Ishikawa (cell line): ENCODE results near the gene ACSL1.

Source experiments
- CEBPB ChIP-seq: IDR thresholded peaks from 2 replicates; pipeline ENCODE4 v1.6.1; 2012
- CREB1 ChIP-seq: IDR thresholded peaks from 2 replicates; pipeline ENCODE4 v1.6.1; 2012; ENCODE audit warnings: low read depth
- EGR1 ChIP-seq: IDR thresholded peaks from 2 replicates; pipeline ENCODE4 v1.6.1; 2012
- EP300 ChIP-seq: IDR thresholded peaks from 2 replicates; pipeline ENCODE4 v1.6.1; 2012; ENCODE audit warnings: borderline replicate concordance
- FOXM1 ChIP-seq: IDR thresholded peaks from 2 replicates; pipeline ENCODE4 v1.6.1; 2012; ENCODE audit warnings: low read depth, borderline replicate concordance
- NFIC ChIP-seq: IDR thresholded peaks from 2 replicates; pipeline ENCODE4 v1.6.1; 2012
- RAD21 ChIP-seq: IDR thresholded peaks from 2 replicates; pipeline ENCODE4 v1.6.1; 2012; ENCODE audit warnings: low read depth
- TAF1 ChIP-seq: IDR thresholded peaks from 2 replicates; pipeline ENCODE4 v1.6.1; 2012; ENCODE audit warnings: low read depth, mild to moderate bottlenecking
- TCF12 ChIP-seq: IDR thresholded peaks from 2 replicates; pipeline ENCODE4 v1.6.1; 2012; ENCODE audit warnings: low read depth
- TEAD4 ChIP-seq: IDR thresholded peaks from 2 replicates; pipeline ENCODE4 v1.6.1; 2012
- YY1 ChIP-seq: IDR thresholded peaks from 2 replicates; pipeline ENCODE4 v1.6.1; 2012; ENCODE audit warnings: low read depth
- ZBTB7A ChIP-seq: IDR thresholded peaks from 2 replicates; pipeline ENCODE4 v1.6.1; 2012; ENCODE audit warnings: low read depth
- TF ChIP-seq, protein P1 (sequence below): IDR thresholded peaks from 2 replicates; pipeline ENCODE4 v1.6.1; 2012
- TF ChIP-seq, protein P2 (sequence below): IDR thresholded peaks from 2 replicates; pipeline ENCODE4 v1.6.1; 2012
- TF ChIP-seq, protein P3 (sequence below): IDR thresholded peaks from 2 replicates; pipeline ENCODE4 v1.6.1; 2012; ENCODE audit warnings: low read depth, mild to moderate bottlenecking

ACSL1 gene

DNA sequence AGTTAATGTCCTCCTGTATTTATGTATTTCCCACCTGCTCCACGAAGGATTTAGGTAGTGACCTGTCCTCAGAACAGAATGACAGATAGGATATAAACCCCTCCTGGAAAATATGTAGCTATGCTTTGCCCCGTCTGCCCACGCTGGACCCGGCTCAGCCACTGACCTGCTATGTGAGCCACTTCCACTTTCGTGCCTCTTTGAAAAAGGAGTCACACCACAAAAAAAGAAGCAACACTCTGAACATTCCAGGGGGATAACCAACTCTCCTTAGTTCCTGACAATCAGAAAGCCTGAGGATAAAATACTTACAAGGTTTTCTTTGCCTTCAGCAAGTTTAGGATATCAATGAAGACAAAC, 11.1 kb downstream of the ACSL1 start:
- TF ChIP-seq TEAD4 (no peak), CEBPB (no peak), EP300 (no peak), FOXM1 (no peak), RAD21 (no peak), YY1 (no peak), ZBTB7A (no peak), TCF12 (no peak)
- TF ChIP-seq, protein P1, sequence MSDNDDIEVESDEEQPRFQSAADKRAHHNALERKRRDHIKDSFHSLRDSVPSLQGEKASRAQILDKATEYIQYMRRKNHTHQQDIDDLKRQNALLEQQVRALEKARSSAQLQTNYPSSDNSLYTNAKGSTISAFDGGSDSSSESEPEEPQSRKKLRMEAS: no peak
- TF ChIP-seq, protein P2, sequence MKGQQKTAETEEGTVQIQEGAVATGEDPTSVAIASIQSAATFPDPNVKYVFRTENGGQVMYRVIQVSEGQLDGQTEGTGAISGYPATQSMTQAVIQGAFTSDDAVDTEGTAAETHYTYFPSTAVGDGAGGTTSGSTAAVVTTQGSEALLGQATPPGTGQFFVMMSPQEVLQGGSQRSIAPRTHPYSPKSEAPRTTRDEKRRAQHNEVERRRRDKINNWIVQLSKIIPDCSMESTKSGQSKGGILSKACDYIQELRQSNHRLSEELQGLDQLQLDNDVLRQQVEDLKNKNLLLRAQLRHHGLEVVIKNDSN: no peak

DNA sequence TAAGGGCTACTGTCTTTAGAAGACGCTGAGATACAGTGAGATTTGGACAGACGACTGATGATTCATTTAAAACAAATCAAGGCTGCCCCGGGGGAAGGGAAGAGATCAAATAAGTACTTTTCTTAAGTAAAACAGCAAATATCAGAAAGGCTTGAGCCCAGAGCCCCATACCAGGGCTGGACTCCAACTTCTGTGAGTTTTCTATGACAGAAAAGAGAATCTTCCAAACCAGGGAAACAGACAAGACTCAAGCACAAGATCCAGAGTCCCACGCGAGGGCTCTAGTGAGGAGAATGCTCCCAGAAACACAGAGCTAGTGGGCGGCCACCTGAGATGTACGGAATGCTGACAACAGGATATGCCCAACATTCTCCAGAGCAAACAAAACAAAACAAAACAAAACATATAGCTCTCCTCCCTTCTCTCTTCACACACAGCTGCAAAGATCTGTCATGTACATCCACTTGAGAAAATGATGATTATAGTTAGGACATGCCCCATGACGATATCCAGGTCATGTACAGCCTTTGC, 13.1 kb downstream of the ACSL1 start:
- TF ChIP-seq CREB1 (no peak), YY1 (no peak), TCF12 (no peak), EP300 (no peak), FOXM1 (no peak), EGR1 (no peak), RAD21 (no peak), ZBTB7A (no peak), TEAD4 (no peak), NFIC (no peak), TAF1 (no peak), CEBPB (no peak)
- TF ChIP-seq, protein P2: no peak
- TF ChIP-seq, protein P1: no peak
- TF ChIP-seq, protein P3, sequence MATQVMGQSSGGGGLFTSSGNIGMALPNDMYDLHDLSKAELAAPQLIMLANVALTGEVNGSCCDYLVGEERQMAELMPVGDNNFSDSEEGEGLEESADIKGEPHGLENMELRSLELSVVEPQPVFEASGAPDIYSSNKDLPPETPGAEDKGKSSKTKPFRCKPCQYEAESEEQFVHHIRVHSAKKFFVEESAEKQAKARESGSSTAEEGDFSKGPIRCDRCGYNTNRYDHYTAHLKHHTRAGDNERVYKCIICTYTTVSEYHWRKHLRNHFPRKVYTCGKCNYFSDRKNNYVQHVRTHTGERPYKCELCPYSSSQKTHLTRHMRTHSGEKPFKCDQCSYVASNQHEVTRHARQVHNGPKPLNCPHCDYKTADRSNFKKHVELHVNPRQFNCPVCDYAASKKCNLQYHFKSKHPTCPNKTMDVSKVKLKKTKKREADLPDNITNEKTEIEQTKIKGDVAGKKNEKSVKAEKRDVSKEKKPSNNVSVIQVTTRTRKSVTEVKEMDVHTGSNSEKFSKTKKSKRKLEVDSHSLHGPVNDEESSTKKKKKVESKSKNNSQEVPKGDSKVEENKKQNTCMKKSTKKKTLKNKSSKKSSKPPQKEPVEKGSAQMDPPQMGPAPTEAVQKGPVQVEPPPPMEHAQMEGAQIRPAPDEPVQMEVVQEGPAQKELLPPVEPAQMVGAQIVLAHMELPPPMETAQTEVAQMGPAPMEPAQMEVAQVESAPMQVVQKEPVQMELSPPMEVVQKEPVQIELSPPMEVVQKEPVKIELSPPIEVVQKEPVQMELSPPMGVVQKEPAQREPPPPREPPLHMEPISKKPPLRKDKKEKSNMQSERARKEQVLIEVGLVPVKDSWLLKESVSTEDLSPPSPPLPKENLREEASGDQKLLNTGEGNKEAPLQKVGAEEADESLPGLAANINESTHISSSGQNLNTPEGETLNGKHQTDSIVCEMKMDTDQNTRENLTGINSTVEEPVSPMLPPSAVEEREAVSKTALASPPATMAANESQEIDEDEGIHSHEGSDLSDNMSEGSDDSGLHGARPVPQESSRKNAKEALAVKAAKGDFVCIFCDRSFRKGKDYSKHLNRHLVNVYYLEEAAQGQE: no peak

DNA sequence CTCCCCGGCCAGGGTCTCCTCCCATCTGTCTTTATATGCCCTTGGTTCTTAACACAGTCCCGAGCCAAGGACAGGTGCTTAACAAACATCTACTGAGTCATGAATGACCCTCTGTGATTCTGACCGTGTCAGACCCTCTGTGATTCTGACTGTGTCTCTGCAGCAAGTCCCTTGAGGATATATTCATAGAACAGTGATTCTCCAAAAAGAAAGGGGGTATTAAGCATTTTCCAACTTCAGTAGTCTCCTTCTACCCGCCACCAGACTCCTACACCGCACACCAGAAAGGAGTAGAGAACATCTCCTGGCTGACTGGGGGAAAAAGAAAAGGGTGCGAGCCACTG, 13.6 kb downstream of the ACSL1 start:
- TF ChIP-seq NFIC (no peak), FOXM1 (no peak), EGR1 (no peak), CEBPB (no peak), TAF1 (no peak), RAD21 (no peak)

DNA sequence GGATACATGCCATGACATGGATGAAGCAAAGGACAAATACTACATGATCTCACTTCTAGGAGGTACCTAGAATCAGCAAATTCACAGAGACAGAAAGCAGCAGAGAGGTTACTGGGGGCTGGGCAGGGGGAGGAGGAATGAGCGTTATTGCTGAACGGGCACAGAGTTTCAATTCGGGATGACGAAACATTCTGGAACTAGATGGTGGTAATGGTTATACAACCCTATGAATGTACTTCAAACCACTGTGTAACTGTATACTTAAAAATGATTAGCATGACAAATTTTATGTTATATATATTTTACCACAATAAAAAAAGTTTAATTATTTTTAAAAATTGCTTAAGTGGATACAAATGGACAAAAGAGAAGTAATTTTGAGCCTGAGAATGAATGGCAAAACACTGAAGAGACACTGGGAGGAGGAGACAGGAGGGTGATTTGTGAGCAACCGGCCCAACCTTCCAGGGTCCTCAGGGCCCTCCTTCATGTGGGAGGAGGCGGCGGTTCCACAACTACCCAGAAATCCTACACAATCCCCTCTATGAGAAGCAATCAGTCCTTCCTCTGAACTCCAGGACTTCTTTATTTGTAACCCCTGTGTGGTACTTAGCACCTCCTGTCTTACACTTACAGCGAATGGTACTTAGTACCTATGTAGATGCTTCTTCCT, 14.1 kb downstream of the ACSL1 start:
- TF ChIP-seq CEBPB: no peak
- TF ChIP-seq, protein P3: no peak
- TF ChIP-seq EGR1: no peak
- TF ChIP-seq ZBTB7A: no peak
- no peak for TF ChIP-seq TCF12
- no peak for TF ChIP-seq RAD21
- TF ChIP-seq EP300: no peak
- TF ChIP-seq, protein P1: no peak

DNA sequence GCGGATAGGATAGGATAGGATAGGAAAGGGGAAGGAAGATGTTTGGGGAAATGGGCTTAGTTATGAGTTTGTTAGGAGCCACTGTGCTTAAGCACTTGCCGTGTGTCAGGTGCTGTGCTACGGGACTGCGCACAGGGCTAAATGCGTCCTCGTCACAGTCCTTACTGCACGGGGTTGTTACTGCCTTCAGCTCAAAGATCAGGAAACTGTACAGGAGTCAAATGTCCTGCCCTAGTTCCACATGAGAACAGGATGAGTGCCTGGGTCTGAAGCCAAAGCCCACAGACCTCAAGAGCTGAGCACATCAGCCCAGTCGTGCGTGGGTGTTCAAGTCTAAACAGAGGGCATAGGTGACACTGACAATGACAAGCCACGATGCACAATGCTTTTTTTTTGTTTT, 15.0 kb downstream of the ACSL1 start:
- TF ChIP-seq EP300 (no peak), TAF1 (no peak), NFIC (no peak), EGR1 (no peak), TEAD4 (no peak), CREB1 (no peak), FOXM1 (no peak), TCF12 (no peak), RAD21 (no peak), YY1 (no peak), CEBPB (no peak), ZBTB7A (no peak)
- TF ChIP-seq, protein P2: no peak
- TF ChIP-seq, protein P3: no peak
- TF ChIP-seq, protein P1: no peak
